PC-9 (cell line): ENCODE measurements around the gene NTM. TPM values are rescaled to one million over a fixed set of nuclear protein-coding genes. Genes with fewer than 3 reads are reported as not detected.

Experiments used
- BruUV-seq: library from RNA; stranded (reverse); fragments of 400-500 nt; replicated peaks from 2 replicates; lab custom pipeline; 2021; lab: Mats Ljungman, UMichigan
- CTCF ChIA-PET: fragments of 300-600 bp; sonication (Branson Sonifier 250); formaldehyde crosslinking; loops from one replicate; lab custom pipeline; 2022; ENCODE audit warnings: antibody characterized with exemption; lab: Charles Lee
- POLR2A ChIA-PET: fragments of 300-600 bp; sonication (Branson Sonifier 250); formaldehyde crosslinking; loops from one replicate; lab custom pipeline; 2022; ENCODE audit warnings: antibody characterized with exemption; ENCODE audit not compliant: unreplicated experiment; lab: Charles Lee
- DNase-seq, 2 experiments: peaks; one replicate each; pipeline versions ENCODE4 v3.0.0 to v3.0.0-alpha.2; 2015 to 2022; ENCODE audit warnings: mixed read lengths in 1 of 2
- H2AFZ ChIP-seq: fragments of 200-600 bp; sonication (generic); 2 replicates; pipeline ENCODE4 v1.8.1; 2017; ENCODE audit warnings: antibody characterized with exemption
- H3F3A ChIP-seq: fragments of 200-600 bp; sonication (generic); 2 replicates; pipeline ENCODE4 v1.8.1; 2017; ENCODE audit warnings: antibody characterized with exemption, mild to moderate bottlenecking, low read depth; ENCODE audit not compliant: insufficient read depth
- H3K27ac ChIP-seq: fragments of 200-600 bp; sonication (generic); 2 replicates; pipeline ENCODE4 v1.6.1; 2016; ENCODE audit warnings: mixed run types
- H3K27me3 ChIP-seq: fragments of 200-600 bp; sonication (generic); 2 replicates; pipeline ENCODE4 v1.6.1; 2016; ENCODE audit warnings: low read depth, mixed run types; ENCODE audit not compliant: insufficient read depth
- H3K36me3 ChIP-seq: fragments of 200-600 bp; sonication (generic); 2 replicates; pipeline ENCODE4 v1.6.1; 2016; ENCODE audit warnings: low read depth, mixed run types
- H3K4me1 ChIP-seq: fragments of 200-600 bp; sonication (generic); replicated peaks from 2 replicates; pipeline ENCODE4 v1.6.1; 2016; ENCODE audit warnings: mixed run types; ENCODE audit not compliant: insufficient read depth
- H3K4me2 ChIP-seq: fragments of 200-600 bp; sonication (generic); 2 replicates; pipeline ENCODE4 v1.6.1; 2017; ENCODE audit warnings: mixed run types
- H3K4me3 ChIP-seq: fragments of 200-600 bp; sonication (generic); 2 replicates; pipeline ENCODE4 v1.6.1; 2016; ENCODE audit warnings: mixed run types
- H3K79me2 ChIP-seq: fragments of 200-600 bp; sonication (generic); 2 replicates; pipeline ENCODE4 v1.6.1; 2017; ENCODE audit warnings: low read depth, mixed run types
- H3K9me2 ChIP-seq: fragments of 200-600 bp; sonication (generic); 2 replicates; pipeline ENCODE4 v1.8.1; 2017; ENCODE audit warnings: mild to moderate bottlenecking; ENCODE audit not compliant: insufficient read depth
- H3K9me3 ChIP-seq: fragments of 200-600 bp; sonication (generic); 2 replicates; pipeline ENCODE4 v1.8.1; 2016; ENCODE audit warnings: low read depth; ENCODE audit not compliant: insufficient read depth
- H4K20me1 ChIP-seq: fragments of 200-600 bp; sonication (generic); 2 replicates; pipeline ENCODE4 v1.8.1; 2017; ENCODE audit not compliant: insufficient read depth
- EZH2 ChIP-seq: fragments of 200-600 bp; sonication (generic); IDR thresholded peaks from 2 replicates; pipeline ENCODE4 v1.8.0; 2017; ENCODE audit warnings: antibody characterized with exemption, low read depth
- intact Hi-C: fragments of 100-400 bp; cut with micrococcal nuclease; formaldehyde crosslinking; loops from one replicate; pipeline ENCODE4 v1.10.0; 2022; ENCODE audit not compliant: unreplicated experiment
- total RNA-seq: library from RNA; stranded (reverse); gene quantifications from 2 replicates; pipeline ENCODE4 v1.2.3, GENCODE V29; 2021
- TF ChIP-seq, protein P1 (sequence below): fragments of 200-600 bp; sonication (generic); conservative IDR thresholded peaks from 2 replicates; pipeline ENCODE4 v1.6.1; 2017; ENCODE audit warnings: mixed run types, antibody characterized with exemption, mild to moderate bottlenecking, moderate library complexity

NTM gene
- total RNA-seq, 1 experiment from 2014 or later, result not detected

DNA sequence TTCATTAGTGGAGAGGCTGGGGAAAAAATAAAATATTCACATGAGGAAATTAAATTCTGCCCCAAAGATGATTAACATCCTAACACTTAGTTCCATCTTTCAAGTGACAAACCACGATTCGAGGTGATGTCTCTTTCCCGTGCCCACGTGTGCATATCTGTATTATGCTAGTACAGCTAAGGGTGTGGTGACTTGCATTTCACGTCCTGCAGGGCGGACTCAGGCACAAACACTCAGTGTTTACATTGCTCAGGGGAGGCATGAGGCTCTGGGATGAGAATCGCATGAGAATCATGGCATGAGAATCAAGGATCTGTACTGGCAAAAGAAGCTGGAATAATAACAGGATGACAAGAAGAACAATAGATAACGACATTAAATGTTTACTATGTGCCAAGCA, 179.4 kb downstream of the NTM start:
- H3K79me2 ChIP-seq, result no peaks in the 10 kb centered on the region
- H2AFZ ChIP-seq, result no peak overlapping the region
- no peak overlapping the region for H3K4me2 ChIP-seq
- TF ChIP-seq, protein P1, sequence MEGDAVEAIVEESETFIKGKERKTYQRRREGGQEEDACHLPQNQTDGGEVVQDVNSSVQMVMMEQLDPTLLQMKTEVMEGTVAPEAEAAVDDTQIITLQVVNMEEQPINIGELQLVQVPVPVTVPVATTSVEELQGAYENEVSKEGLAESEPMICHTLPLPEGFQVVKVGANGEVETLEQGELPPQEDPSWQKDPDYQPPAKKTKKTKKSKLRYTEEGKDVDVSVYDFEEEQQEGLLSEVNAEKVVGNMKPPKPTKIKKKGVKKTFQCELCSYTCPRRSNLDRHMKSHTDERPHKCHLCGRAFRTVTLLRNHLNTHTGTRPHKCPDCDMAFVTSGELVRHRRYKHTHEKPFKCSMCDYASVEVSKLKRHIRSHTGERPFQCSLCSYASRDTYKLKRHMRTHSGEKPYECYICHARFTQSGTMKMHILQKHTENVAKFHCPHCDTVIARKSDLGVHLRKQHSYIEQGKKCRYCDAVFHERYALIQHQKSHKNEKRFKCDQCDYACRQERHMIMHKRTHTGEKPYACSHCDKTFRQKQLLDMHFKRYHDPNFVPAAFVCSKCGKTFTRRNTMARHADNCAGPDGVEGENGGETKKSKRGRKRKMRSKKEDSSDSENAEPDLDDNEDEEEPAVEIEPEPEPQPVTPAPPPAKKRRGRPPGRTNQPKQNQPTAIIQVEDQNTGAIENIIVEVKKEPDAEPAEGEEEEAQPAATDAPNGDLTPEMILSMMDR, result no peak
- no peak for TF ChIP-seq EZH2
- H3K4me1 ChIP-seq, result no peaks in the 10 kb centered on the region
- intact Hi-C loops, result no loop called here
- no peak overlapping the region for H3K27ac ChIP-seq
- H3K27me3 ChIP-seq, result peaks cover 42% of the 10 kb centered on the region
- ChIA-PET CTCF (no interaction called here), POLR2A (no interaction called here)
- no peak overlapping the region for H3K4me3 ChIP-seq
- no TSS peak for BruUV-seq
- H3F3A ChIP-seq, result no peaks in the 10 kb centered on the region
- H4K20me1 ChIP-seq, result no peaks in the 10 kb centered on the region
- DNase-seq, result no peak
- no peaks in the 10 kb centered on the region for H3K9me2 ChIP-seq
- no peaks in the 10 kb centered on the region for H3K36me3 ChIP-seq
- no peaks in the 10 kb centered on the region for H3K9me3 ChIP-seq

DNA sequence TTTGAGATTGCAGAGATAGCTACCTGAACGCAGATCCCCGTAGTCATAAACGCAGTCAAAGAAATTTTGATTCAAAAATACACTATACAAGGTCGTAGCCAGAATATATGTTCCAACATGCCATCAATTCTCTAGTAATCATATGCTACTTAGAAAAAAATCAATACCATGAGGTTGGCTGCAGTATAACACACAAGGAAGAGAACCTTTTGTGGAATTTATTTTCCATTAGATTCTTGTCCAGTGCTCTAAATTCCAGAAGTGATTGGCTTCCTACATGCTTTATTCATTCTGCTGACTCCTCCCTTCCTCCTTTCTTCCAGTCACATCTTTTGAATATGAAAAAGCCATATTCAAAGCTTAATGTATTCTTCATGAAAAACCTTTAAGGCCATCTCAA, 189.9 kb downstream of the NTM start:
- no peak for DNase-seq
- CTCF ChIA-PET, result no interaction called here
- intact Hi-C loops, result no loop called here
- H3K9me3 ChIP-seq, result no peaks in the 10 kb centered on the region
- H3K27me3 ChIP-seq, result peaks cover 27% of the 10 kb centered on the region
- H3K4me2 ChIP-seq, result no peak overlapping the region
- H3F3A ChIP-seq, result no peaks in the 10 kb centered on the region
- no peak overlapping the region for H3K27ac ChIP-seq
- no peak overlapping the region for H2AFZ ChIP-seq
- POLR2A ChIA-PET, result no interaction called here
- no peak for TF ChIP-seq EZH2
- TF ChIP-seq, protein P1, result no peak
- no peak overlapping the region for H3K4me3 ChIP-seq
- no peaks in the 10 kb centered on the region for H3K9me2 ChIP-seq
- no peaks in the 10 kb centered on the region for H3K36me3 ChIP-seq
- BruUV-seq, result no TSS peak
- H4K20me1 ChIP-seq, result peaks cover 2% of the 10 kb centered on the region; the same call in 1 of the 2 replicates
- no peaks in the 10 kb centered on the region for H3K79me2 ChIP-seq
- H3K4me1 ChIP-seq, result no peaks in the 10 kb centered on the region

DNA sequence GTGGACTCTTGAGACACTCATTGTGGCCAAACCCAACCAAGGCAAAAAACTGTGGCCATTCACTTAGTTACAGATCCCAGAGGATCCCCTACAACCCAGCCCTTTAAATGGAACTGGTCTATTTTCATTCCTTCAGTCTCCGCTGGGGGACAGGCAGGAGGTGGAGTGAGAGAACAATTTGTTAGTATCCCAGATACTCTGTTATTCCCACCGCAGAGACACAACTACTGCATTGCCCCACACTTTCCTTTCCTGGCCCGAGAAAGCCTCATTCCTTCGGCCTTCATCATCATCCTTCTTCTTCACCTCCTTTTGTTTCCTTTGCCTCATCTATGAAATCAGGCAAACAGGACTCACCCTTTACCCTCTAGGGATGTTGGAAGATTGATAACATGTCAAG, 191.1 kb downstream of the NTM start:
- BruUV-seq, result no TSS peak
- no peaks in the 10 kb centered on the region for H4K20me1 ChIP-seq
- TF ChIP-seq, protein P1, result no peak
- no peak overlapping the region for H3K27ac ChIP-seq
- H3K4me3 ChIP-seq, result no peak overlapping the region
- H3K9me2 ChIP-seq, result no peaks in the 10 kb centered on the region
- no peaks in the 10 kb centered on the region for H3K79me2 ChIP-seq
- H3K9me3 ChIP-seq, result no peaks in the 10 kb centered on the region
- no peaks in the 10 kb centered on the region for H3F3A ChIP-seq
- H3K4me1 ChIP-seq, result no peaks in the 10 kb centered on the region
- DNase-seq, result no peak
- intact Hi-C loops, result no loop called here
- peaks cover 37% of the 10 kb centered on the region for H3K27me3 ChIP-seq
- H2AFZ ChIP-seq, result no peak overlapping the region
- H3K36me3 ChIP-seq, result no peaks in the 10 kb centered on the region
- POLR2A ChIA-PET, result no interaction called here
- no peak overlapping the region for H3K4me2 ChIP-seq
- CTCF ChIA-PET, result no interaction called here
